ENCODE data around the gene STX17.
"Not testable (repeated sequence)": the region's sequence is repeated elsewhere in the genome, so short reads cannot be mapped to it uniquely, and the experiment has no call there.

The STX17 gene

DNA sequence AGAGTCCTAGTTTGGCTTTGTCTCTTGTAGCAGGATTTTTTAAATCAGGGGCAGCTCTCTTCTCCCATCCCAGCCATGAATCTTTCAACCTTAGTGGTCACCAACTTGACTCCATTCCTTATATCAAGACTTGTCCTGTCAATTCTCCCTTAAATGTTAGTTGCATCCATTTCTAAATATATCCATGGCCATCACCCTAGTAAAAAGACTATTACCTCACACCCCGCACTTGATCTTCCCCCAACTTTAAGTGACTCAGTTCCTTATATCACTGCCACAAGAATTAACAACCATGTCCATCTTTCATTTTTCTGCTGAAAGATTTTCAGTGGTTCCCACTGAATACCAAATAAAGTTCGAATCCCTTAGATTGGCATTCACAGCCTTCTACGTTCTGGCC, 67.0 kb downstream of the STX17 start:
- DNase-seq: no peak

DNA sequence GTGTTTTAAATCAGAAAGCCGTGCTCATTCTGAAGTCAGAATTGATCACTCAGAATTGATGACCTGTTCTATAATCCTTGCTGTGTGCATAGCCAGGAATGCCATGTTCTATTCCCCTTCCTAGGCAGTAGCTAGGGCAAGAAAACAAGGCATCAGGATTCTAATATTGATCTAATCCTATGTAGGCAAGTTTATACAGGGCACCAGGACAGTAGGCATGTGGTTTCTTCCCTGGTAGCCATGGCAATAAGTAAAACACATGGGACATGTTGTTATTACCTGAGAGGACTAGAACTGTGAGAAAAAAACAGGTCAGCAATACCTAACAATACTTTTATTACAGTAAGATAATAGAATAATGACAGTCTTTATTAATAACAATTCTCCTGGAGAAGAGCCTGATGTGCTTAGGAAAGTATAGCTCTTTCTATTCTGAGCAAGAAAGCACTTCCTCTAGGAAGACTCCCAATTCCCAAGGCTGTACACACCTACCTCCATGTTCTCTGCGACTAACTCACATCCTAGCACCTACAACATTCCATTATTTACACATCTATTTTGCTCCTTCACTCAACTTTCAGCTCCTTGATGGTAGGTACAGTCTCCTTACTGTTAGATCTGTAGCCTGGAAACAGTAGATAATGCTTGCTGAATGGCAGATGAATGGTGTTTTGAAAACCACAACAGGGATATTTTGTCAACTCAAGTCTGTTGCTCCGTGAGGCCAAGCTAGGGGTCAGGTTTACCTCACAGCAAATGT, 70.8 kb downstream of the STX17 start:
- DNase-seq: no peak

DNA sequence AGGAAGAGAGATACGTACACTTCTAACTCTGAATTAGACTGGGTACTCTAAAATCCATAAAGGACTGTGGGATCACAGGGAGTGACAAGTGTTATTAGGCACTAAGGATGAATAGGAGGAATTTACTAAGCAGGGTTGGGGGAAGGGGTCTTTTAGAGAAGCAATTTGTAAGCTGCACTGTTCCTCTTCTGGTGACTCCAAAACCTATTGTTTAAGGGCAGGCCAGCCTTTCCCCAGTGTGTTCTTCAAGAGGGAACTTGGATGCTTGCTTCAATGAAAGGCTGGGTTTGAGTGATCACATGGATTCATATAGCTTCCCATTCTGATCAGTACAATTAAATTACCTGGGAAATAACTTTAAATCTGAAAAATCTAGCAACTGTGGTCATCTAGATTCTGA, 71.8 kb downstream of the STX17 start:
- no peak for DNase-seq

DNA sequence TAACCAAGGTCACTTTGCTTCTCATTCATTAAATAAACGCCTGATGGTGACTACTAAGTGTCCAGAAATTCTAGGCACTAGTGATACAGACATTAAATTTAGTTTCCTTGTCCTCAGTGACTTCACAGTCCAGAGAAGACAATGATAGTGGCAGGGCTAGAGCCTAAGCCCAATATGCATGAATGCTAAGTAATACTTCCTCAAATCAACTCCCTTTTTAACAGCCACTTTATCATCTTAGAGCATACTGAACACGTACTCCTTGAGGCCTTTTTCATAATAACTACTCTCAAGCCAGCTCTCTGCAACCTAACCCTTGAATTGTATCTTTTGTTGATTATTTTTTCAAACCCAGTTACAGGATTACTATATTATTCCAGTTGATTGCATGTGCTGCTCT, 74.1 kb downstream of the STX17 start:
- DNase-seq: no peak

DNA sequence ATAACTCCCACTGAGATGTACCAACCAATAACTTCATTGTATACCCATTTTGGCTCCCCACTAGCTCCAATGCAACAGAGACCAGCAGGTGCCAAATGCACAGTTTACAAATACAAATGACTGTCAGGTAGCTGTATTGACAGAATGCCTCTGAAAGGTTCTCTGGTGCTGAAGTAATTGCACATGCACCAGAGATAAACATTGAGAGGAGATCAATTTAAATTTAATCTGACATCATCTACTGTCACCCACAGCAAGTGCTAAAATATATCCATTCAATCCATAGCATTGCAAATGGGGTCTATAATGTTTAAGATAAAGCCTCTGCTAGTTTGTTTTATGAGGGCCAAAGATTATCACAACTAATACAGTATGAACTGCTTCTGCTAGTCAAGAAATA, 80.2 kb downstream of the STX17 start:
- no peak for DNase-seq

DNA sequence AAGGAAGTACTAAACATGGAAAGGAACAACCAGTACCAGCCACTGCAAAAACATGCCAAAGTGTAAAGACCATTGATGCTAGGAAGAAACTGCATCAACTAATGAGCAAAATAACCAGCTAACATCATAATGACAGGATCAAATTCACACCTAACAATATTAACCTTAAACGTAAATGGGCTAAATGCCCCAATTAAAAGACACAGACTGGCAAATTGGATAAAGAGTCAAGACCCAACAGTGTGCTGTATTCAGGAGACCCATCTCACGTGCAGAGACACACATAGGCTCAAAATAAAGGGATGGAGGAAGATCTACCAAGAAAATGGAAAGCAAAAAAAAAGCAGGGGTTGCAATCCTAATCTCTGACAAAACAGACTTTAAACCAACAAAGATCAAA, 84.1 kb downstream of the STX17 start:
- DNase-seq: not testable (repeated sequence)

DNA sequence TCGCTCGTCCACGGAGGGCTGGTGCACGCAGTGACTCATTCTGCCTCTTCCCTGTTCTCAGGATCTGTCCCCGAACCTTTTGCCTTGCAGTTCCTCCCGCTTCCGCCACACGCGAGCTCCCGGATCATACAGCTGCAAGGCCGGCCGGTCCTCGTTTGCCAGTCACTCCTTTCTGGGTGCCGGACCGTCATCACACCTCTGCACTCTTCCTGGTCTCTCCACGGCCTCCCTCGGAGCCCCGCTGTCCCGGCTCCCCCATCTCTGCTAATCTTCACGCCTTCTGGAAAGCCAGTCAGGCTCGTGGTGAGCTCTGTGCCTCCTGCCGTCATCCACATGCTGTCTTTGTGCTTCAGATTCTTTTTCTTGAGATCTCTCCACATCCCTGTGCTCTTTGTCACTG, 91.8 kb downstream of the STX17 start:
- DNase-seq: no peak

DNA sequence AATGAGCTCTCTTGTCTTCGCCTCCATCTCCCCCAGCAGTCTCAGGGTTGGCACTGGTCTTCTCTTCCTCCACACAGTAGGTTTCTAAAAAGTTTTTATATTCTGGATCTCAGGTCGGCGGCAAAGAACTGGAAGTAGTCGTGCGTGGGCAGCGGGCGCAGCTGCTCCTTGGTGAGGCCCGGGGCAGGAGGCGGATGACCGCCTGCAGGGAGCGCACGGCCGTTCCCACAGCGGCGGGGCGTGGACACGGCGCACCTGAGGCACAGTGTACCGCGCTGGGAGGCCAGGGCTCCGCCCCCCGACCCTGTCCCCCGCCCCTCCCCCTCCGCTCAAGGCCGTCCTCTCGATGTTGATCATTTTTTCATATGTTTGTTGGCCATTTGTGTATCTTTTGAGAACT, 92.4 kb downstream of the STX17 start:
- DNase-seq: no peak

DNA sequence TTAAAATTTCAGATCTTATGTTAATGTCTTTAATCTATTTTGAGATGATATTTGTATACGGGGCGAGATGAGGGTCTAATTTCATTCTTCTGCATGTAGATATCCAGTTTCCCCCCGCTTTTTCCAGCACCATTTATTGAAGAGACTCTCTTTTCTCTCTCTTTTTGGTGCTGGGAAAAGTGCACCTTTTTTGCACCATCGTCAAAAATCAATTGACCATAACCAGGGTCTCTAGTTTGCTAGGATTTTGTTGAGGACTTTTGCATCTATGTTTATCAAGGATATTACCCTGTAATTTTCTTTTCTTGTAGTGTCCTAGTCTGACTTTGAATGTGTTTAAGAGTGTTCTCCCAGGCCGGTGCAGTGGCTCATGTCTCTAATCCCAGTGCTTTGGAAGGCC, 93.3 kb downstream of the STX17 start:
- DNase-seq: no peak

DNA sequence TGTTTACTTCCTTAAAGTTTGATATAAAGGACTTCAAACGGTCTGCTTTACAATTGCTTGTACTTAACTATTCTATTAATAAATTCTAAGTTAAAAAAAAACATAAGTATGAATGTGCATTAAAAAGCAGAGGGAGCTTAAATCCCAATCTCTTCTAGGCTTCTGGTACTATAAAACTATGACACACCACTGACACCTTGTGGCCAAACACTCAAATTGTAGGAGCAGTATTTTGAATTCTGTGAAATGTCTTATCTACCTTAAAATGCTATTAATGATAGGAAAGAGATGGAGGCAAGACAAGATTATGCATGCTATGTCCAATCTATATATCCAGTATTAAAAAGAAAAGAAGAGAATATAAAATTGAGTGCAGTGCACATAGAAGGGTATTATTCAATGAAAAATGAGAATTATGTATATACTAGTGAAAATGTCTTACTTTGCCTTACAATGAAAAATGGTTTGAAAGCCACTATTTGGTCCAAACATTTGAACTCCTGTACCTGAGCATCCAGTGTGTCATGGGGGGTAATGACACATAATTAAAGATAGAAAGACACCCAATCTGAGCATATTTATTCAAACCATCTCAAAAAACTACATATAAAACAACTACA, 104.7 kb downstream of the STX17 start:
- DNase-seq: peak; percentile 57

DNA sequence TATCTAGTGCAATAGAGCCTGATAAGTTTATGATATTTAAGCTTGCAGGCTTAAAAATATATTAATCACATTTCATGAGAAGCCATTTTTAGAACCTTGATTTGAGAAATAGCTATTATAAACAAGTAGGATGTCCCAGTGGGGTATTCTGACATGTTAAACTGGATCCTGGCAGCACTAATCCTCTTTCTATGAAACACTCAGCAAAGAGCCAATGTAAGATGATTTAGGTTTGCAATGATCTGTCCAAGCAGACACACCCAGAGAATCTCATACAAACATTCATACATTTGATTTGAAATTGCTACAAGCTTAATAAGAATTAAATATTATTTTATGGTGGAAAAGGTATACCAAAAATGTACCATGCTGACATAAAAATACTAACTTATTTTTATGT, 105.8 kb downstream of the STX17 start:
- no peak for DNase-seq

DNA sequence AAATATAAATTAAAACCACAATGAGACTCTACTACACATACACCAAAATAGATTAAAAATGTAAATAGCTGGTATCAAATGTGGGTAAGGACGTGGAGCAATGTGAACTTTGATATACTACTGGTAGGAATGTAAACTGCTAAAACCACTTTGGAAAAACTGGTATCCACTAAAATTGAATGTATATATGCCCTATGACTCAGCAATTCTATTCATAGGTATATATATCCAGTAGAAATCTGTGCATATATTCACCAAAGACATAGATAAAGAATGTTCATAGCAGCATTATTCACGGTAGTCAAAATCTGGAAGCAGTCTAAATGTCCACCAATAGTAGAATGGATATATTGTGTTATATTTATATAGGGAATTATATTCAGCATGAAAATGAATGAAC, 107.1 kb downstream of the STX17 start:
- DNase-seq: no peak

DNA sequence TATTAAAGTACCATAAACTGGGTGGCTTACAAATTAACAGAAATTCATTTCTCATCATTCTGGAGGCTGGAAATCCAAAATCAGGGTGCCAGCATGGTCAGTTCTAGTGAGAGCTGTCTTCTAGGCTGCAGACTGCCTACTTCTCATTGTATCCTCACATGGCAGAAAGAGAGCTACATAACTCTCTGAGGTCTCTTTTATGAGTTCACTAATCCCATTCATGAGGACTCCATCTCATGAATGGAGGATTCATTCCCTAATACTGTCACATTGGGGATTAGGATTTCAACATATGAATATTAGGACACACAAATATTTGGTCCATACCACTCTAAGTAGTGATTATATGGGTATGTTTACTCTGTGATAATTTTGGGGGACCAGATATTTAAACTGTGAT, 108.4 kb downstream of the STX17 start:
- DNase-seq: no peak

DNA sequence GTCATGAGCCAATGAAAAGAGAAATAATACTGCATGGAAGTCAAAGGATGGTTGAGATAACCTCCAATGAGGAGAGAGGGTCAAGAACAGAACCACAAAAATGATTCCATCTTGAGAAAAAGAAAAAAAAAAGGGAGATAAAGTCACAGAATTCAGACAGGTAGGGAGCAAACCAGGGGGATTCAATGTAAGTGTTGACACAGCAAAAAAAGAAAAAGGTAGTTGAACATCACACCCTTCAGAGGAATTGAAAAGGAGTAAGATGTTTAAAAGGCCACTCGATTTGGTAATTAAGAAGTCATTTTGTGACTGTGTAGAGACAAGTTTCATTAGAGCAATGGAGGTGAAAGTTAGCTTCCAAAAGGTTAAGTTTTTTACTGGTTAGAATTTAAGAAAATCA, 113.1 kb downstream of the STX17 start:
- no peak for DNase-seq

Measured in CD4-positive, alpha-beta T cell treated with Interleukin-6 for 4 hours (primary cell).